H9 (cell line): ENCODE data around the gene RNF213. TPM values are rescaled to one million over a fixed set of nuclear protein-coding genes. Genes with fewer than 3 reads are reported as not detected.
A peak's percentile ranks its signal among the peaks of the same experiment; 100 is the strongest.

Source experiments
- DNase-seq: peaks from one replicate; pipeline ENCODE4 v3.0.0-alpha.2; 2017
- H2AFZ ChIP-seq: one replicate; pipeline ENCODE4 v1.6.1; 2013; ENCODE audit warnings: mild to moderate bottlenecking, low read length, control low read depth, moderate library complexity
- H2AK5ac ChIP-seq: 2 replicates; pipeline ENCODE4 v1.6.1; 2013; ENCODE audit warnings: low read length, control low read depth, mixed read lengths; ENCODE audit not compliant: insufficient read length
- H2BK120ac ChIP-seq: one replicate; pipeline ENCODE4 v1.6.1; 2013; ENCODE audit warnings: low read depth, mild to moderate bottlenecking, low read length, control low read depth, inconsistent platforms; ENCODE audit not compliant: poor library complexity, severe bottlenecking
- H2BK12ac ChIP-seq: 2 replicates; pipeline ENCODE4 v1.6.1; 2013; ENCODE audit warnings: low read length, control low read depth, mixed read lengths, low read depth; ENCODE audit not compliant: insufficient read length
- H2BK15ac ChIP-seq: 2 replicates; pipeline ENCODE4 v1.6.1; 2013; ENCODE audit warnings: low read depth, low read length, control low read depth
- H2BK20ac ChIP-seq: one replicate; pipeline ENCODE4 v1.6.1; 2013; ENCODE audit warnings: low read depth, mild to moderate bottlenecking, low read length, control low read depth, inconsistent platforms; ENCODE audit not compliant: poor library complexity, severe bottlenecking
- H2BK5ac ChIP-seq: 2 replicates; pipeline ENCODE4 v1.6.1; 2013; ENCODE audit warnings: low read length, control low read depth, mixed read lengths; ENCODE audit not compliant: insufficient read length
- H3K14ac ChIP-seq: 2 replicates; pipeline ENCODE4 v1.6.1; 2013; ENCODE audit warnings: low read length, control low read depth; ENCODE audit not compliant: insufficient read depth
- H3K18ac ChIP-seq: 2 replicates; pipeline ENCODE4 v1.6.1; 2013; ENCODE audit warnings: low read depth, mild to moderate bottlenecking, mixed read lengths, low read length, control low read depth; ENCODE audit not compliant: insufficient read length
- H3K23ac ChIP-seq: 2 replicates; pipeline ENCODE4 v1.6.1; 2013; ENCODE audit warnings: low read length, control low read depth, mixed read lengths, low read depth; ENCODE audit not compliant: insufficient read length
- H3K23me2 ChIP-seq: 2 replicates; pipeline ENCODE4 v1.6.1; 2013; ENCODE audit warnings: low read depth, mild to moderate bottlenecking, mixed read lengths, low read length, control low read depth; ENCODE audit not compliant: insufficient read length, poor library complexity, severe bottlenecking
- H3K27ac ChIP-seq: 2 replicates; pipeline ENCODE4 v1.5.1; 2013; ENCODE audit warnings: low read length, control low read depth, mixed read lengths, low read depth; ENCODE audit not compliant: insufficient read length
- H3K27me3 ChIP-seq: 2 replicates; pipeline ENCODE4 v1.6.1; 2013; ENCODE audit warnings: low read length, control low read depth, inconsistent platforms; ENCODE audit not compliant: insufficient read depth
- H3K4ac ChIP-seq: 2 replicates; pipeline ENCODE4 v1.6.1; 2013; ENCODE audit warnings: low read depth, mild to moderate bottlenecking, control low read depth, inconsistent platforms, low read length, moderate library complexity
- H3K4me1 ChIP-seq: 2 replicates; pipeline ENCODE4 v1.6.1; 2013; ENCODE audit warnings: low read length, control low read depth, inconsistent platforms; ENCODE audit not compliant: insufficient read depth
- H3K4me2 ChIP-seq: 2 replicates; pipeline ENCODE4 v1.6.1; 2013; ENCODE audit warnings: low read length, control low read depth, mixed read lengths; ENCODE audit not compliant: insufficient read length, insufficient read depth
- H3K56ac ChIP-seq: 2 replicates; pipeline ENCODE4 v1.6.1; 2013; ENCODE audit warnings: low read depth, mild to moderate bottlenecking, mixed read lengths, low read length, control low read depth; ENCODE audit not compliant: insufficient read length
- H3K79me1 ChIP-seq: 2 replicates; pipeline ENCODE4 v1.6.1; 2013; ENCODE audit warnings: low read depth, mild to moderate bottlenecking, moderate library complexity, low read length, control low read depth, inconsistent platforms; ENCODE audit not compliant: insufficient read depth, poor library complexity, severe bottlenecking
- H3K79me2 ChIP-seq: 2 replicates; pipeline ENCODE4 v1.6.1; 2013; ENCODE audit warnings: low read length, control low read depth, inconsistent platforms; ENCODE audit not compliant: insufficient read depth
- H3K9ac ChIP-seq: 2 replicates; pipeline ENCODE4 v1.6.1; 2013; ENCODE audit warnings: low read length, control low read depth, mixed read lengths; ENCODE audit not compliant: insufficient read length; ENCODE audit errors: extremely low read depth
- H3K9me3 ChIP-seq: one replicate; pipeline ENCODE4 v1.6.1; 2013; ENCODE audit warnings: low read depth, low read length, inconsistent platforms; ENCODE audit not compliant: control insufficient read depth
- H3T11ph ChIP-seq: one replicate; pipeline ENCODE4 v1.6.1; 2013; ENCODE audit warnings: mild to moderate bottlenecking, low read length, control low read depth, inconsistent platforms
- H4K20me1 ChIP-seq: one replicate; pipeline ENCODE4 v1.6.1; 2013; ENCODE audit not compliant: control insufficient read depth, insufficient read length, insufficient read depth
- H4K5ac ChIP-seq: 2 replicates; pipeline ENCODE4 v1.6.1; 2013; ENCODE audit warnings: low read depth, mild to moderate bottlenecking, mixed read lengths, low read length, control low read depth; ENCODE audit not compliant: insufficient read length
- H4K8ac ChIP-seq: replicated peaks from 2 replicates; pipeline ENCODE4 v1.6.1; 2013; ENCODE audit warnings: low read length, control low read depth, mixed read lengths, low read depth; ENCODE audit not compliant: insufficient read length
- H4K91ac ChIP-seq: 2 replicates; pipeline ENCODE4 v1.6.1; 2013; ENCODE audit warnings: low read depth, mild to moderate bottlenecking, moderate library complexity, mixed read lengths, low read length, control low read depth; ENCODE audit not compliant: insufficient read length
- H3K27ac Mint-ChIP-seq, 3 experiments: 2 replicates in 2 of 3; 3 replicates in 1 of 3; pipeline ENCODE4 v1.8.0; 2020 to 2021; ENCODE audit warnings: mixed read lengths in 3 of 3, mild to moderate bottlenecking in 1 of 3, moderate library complexity in 1 of 3
- H3K27me3 Mint-ChIP-seq: 2 replicates; pipeline ENCODE4 v1.8.0; 2021; ENCODE audit warnings: low read depth, mild to moderate bottlenecking, moderate library complexity, mixed read lengths
- H3K36me3 Mint-ChIP-seq, 3 experiments: 2 replicates in 2 of 3; 3 replicates in 1 of 3; pipeline ENCODE4 v1.8.0; 2020 to 2021; ENCODE audit warnings: low read depth in 3 of 3, mixed read lengths in 3 of 3; ENCODE audit not compliant: insufficient read depth in 1 of 3
- H3K4me1 Mint-ChIP-seq, 2 experiments: 2 replicates each; pipeline ENCODE4 v1.8.0; 2020; ENCODE audit warnings: mixed read lengths in 2 of 2
- H3K4me3 Mint-ChIP-seq, 2 experiments: 2 replicates in 1 of 2; 3 replicates in 1 of 2; pipeline ENCODE4 v1.8.0; 2020 to 2021; ENCODE audit warnings: mild to moderate bottlenecking in 2 of 2, mixed read lengths in 2 of 2, moderate library complexity in 1 of 2
- H3K9me3 Mint-ChIP-seq, 2 experiments: 2 replicates in 1 of 2; 3 replicates in 1 of 2; pipeline ENCODE4 v1.8.0; 2020; ENCODE audit warnings: mild to moderate bottlenecking in 2 of 2, mixed read lengths in 2 of 2, moderate library complexity in 1 of 2
- CTCF ChIP-seq: fragments of 200-600 bp; sonication (generic); conservative IDR thresholded peaks from 3 replicates; pipeline ENCODE4 v1.8.0; 2021; ENCODE audit warnings: antibody characterized with exemption, mild to moderate bottlenecking
- WGBS: extraction: QIAGEN DNeasy Blood & Tissue Kit; methylation state at CpG from one replicate; pipeline ENCODE4 v1.1.7; 2013; ENCODE audit warnings: missing lambda C conversion rate, low lambda C conversion rate, mixed read lengths; ENCODE audit not compliant: insufficient read length; ENCODE audit errors: extremely low coverage; 5-methylcytosine and 5-hydroxymethylcytosine counted together
- total RNA-seq: library from RNA; stranded (reverse); gene quantifications from 2 replicates; pipeline ENCODE4 v1.2.1, GENCODE V29; 2021

RNF213 gene
- total RNA-seq, 1 experiment from 2014 or later: 34.3 TPM

- Histone ChIP-seq H3K23me2 (no peaks in the 10 kb centered on the region), H3K9ac (no peak overlapping the region), H2AK5ac (no peak overlapping the region), H3K27ac (no peak overlapping the region), H3K4me2 (no peak overlapping the region), H3K79me1 (no peaks in the 10 kb centered on the region), H3K18ac (no peak overlapping the region), H3T11ph (no peak overlapping the region), H3K4me1 (no peaks in the 10 kb centered on the region), H3K27me3 (no peaks in the 10 kb centered on the region), H2BK15ac (no peak overlapping the region), H2BK20ac (no peak overlapping the region), H3K4ac (no peak overlapping the region), H2BK120ac (no peak overlapping the region), H3K79me2 (no peaks in the 10 kb centered on the region), H3K56ac (no peak overlapping the region), H2BK12ac (no peak overlapping the region), H4K8ac (no peak overlapping the region), H4K20me1 (no peaks in the 10 kb centered on the region), H3K9me3 (no peaks in the 10 kb centered on the region), H2BK5ac (no peak overlapping the region), H3K14ac (no peak overlapping the region), H4K91ac (no peak overlapping the region), H3K23ac (no peak overlapping the region), H4K5ac (no peak overlapping the region), H2AFZ (no peak overlapping the region)
- WGBS: no CpG with 5 or more reads among the region's 7 CpGs
- no peaks in the 10 kb centered on the region for H3K27me3 Mint-ChIP-seq
- no peak for TF ChIP-seq CTCF
- peaks cover 11 to 69% (median 69%) of the 10 kb centered on the region in 3 experiments; a peak in 6 of 7 replicates for H3K36me3 Mint-ChIP-seq
- H3K4me3 Mint-ChIP-seq: no peak overlapping the region
- H3K4me1 Mint-ChIP-seq: peaks cover 0 to 4% of the 10 kb centered on the region in 2 experiments; a peak in 1 of 4 replicates
- DNase-seq: no peak
- H3K27ac Mint-ChIP-seq: peak overlapping the region in 1 of 3 experiments; percentile 65; a peak in 2 of 7 replicates
- no peaks in the 10 kb centered on the region for H3K9me3 Mint-ChIP-seq
Observed at GRCh38 chr17:80387071-80387470, 126.4 kb downstream of the RNF213 start.
